Stimulated activated CD4-positive, alpha-beta T cell treated with anti-CD3 and anti-CD28 coated beads, Interleukin-4, amount 100 ng/mL, for 48 hours (primary cell): Measurements from ENCODE around the gene HDX.
A peak's percentile ranks its signal among the peaks of the same experiment; 100 is the strongest.
"Not testable (repeated sequence)": the region's sequence is repeated elsewhere in the genome, so short reads cannot be mapped to it uniquely, and the experiment has no call there.

Experiments
- DNase-seq, 2 donors: peaks; one replicate each; pipeline ENCODE4 v3.0.0-alpha.2; 2020; ENCODE audit warnings: low read depth in 2 of 2

HDX gene, protein sequence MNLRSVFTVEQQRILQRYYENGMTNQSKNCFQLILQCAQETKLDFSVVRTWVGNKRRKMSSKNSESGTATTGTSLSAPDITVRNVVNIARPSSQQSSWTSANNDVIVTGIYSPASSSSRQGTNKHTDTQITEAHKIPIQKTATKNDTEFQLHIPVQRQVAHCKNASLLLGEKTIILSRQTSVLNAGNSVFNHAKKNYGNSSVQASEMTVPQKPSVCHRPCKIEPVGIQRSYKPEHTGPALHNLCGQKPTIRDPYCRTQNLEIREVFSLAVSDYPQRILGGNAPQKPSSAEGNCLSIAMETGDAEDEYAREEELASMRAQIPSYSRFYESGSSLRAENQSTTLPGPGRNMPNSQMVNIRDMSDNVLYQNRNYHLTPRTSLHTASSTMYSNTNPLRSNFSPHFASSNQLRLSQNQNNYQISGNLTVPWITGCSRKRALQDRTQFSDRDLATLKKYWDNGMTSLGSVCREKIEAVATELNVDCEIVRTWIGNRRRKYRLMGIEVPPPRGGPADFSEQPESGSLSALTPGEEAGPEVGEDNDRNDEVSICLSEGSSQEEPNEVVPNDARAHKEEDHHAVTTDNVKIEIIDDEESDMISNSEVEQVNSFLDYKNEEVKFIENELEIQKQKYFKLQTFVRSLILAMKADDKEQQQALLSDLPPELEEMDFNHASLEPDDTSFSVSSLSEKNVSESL

GRCh38 chrX:84501798-84502628, at the start of gene HDX:
HDX (minus strand) TSS chrX:84502453; CDS start chrX:84475397, 27,056 bp downstream.
- DNase-seq: peak; percentile 49 to 53

- not testable (repeated sequence) for DNase-seq
These were observed 39.1 kb upstream of the HDX start for GRCh38 chrX:84541315-84541714.

GRCh38 chrX:84537627-84538026, 35.4 kb upstream of the HDX start:
- DNase-seq: not testable (repeated sequence)

- no peak for DNase-seq
These were observed 13.8 kb downstream of the HDX start for GRCh38 chrX:84488426-84488825.

- no peak for DNase-seq
These were observed 14.6 kb downstream of the HDX start for GRCh38 chrX:84487365-84488353.

DNA sequence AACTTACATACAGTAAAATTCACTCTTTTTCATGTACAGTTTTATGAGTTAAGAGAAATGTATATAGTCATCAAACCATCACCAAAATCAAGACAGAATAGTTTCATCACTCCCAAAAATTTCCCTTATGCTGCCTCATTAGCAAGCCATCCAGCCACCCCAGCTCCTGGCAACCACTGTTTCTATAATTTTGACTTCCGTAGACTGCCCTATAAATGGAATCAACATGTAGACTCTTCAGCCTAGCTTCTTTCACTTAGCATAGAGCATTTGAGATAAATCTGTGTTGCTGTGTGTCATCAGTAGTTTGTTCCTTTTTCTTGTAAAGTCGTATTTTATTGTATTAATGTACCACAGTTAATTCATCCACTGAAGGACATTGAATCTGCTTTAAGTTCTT, 23.2 kb downstream of the HDX start:
- DNase-seq: no peak

DNA sequence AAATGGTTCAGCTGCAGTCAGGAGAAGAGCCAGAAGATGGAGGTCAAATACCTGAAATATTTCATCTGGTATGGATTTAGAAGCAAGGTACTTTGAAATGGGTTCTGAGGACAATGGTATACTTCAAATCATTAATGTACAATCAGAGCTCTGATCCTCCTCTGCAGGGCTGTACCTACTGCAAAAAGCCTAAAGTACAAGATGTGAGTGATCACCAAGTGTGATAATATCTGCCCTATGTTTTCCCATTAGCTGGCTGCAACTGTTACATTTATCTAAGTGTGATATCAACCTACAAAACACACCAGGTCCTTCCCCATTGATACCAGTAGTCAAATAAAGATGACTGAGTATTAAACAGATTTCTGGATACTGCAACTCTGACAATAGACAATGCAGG, 25.1 kb downstream of the HDX start:
- DNase-seq: no peak

DNA sequence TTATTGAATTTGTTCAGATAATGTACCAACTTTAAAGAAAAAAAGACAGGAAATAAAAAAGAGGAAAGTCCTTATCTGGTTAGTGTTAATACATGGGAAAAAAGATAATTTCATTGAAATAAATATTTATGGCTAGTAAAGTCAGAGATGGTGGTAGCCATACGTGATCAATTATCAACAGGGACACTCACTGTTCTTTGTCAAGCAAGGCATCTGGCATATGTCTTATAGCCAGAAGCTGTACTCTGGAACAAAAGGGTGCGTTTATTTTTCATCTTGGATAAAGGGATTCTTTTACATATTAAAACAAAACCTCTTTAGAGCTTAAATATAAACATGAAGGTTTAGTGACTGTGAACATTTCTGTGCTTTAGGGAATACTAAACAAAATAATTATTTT, 26.7 kb downstream of the HDX start:
- DNase-seq: no peak

DNA sequence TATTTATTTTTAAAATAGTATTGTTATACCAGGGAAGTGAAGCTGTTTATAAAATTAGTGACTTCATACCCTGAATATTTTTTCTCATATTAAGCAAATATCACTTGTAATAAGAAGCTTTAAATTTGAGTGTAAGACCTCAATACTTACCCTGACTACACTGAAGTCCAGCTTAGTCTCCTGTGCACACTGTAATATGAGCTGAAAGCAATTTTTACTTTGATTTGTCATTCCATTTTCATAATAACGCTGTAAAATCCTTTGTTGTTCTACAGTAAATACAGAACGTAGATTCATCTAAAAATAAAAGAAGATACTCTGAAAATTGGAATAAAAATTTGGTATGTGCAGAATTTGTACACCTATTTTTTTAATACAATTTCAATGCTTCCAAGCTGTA, 27.2 kb downstream of the HDX start:
- no peak for DNase-seq

DNA sequence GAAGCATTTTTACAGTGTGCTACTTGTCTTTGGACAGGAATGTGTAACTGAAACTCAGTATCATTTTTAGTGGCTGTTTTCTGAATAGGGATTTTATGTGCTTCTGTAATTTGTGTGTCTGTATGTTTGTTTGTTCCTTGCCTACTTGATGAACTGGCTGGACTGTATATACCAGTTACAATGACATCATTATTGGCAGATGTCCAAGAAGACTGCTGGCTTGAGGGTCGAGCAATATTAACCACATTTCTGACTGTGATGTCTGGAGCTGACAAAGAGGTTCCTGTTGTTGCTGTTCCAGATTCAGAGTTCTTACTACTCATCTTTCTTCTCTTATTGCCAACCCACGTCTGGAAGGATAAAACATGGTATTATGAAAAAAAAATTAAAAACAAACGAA, 33.0 kb downstream of the HDX start:
- no peak for DNase-seq

GRCh38 chrX:84467898-84468297, 34.4 kb downstream of the HDX start:
- DNase-seq: no peak

DNA sequence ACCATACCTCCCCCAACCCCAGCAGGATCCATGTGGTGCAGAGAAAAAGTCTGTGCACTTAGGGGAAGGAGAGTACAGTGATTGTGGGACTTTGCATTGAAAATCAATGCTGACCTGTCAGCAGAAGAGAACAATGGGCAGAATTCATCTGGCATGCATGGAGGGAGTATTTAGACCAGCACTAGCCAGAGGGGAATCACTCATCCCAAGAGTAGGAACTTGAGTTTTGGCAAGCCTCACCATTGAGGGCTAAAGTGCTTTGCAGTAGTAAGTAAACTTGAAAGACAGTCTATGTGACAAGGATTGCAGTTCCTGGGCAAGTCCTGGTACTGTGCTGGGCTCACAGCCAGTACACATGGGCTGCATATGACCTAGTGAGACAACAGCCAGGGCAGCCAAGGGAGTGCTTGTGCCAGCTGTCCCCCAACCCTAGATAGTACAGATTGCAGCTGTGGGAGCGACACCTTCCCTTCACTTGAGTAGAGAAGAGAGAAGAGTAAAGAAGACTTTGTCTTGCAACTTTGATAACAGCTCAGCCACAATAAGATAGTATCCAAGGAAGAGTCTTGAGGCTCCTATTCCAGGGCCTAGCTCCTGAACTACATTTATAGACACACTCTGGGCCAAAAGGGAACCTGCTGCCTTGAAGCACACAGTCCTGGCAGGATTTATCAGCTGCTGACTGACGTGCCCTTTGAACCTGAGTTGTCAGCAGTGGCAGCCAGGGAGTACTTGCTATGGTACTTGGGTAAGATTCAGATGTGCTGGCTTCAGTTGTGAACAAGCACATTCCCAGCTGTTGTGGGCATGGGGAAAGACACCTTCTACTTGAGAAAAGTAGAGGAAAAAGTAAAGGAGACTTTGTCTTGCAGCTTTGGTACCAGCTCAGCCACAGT, 48.7 kb downstream of the HDX start:
- no peak for DNase-seq

- no peak for DNase-seq
These were observed 61.1 kb downstream of the HDX start for GRCh38 chrX:84441143-84441542.

- no peak for DNase-seq
These were observed 87.1 kb downstream of the HDX start for GRCh38 chrX:84415140-84415539.

DNA sequence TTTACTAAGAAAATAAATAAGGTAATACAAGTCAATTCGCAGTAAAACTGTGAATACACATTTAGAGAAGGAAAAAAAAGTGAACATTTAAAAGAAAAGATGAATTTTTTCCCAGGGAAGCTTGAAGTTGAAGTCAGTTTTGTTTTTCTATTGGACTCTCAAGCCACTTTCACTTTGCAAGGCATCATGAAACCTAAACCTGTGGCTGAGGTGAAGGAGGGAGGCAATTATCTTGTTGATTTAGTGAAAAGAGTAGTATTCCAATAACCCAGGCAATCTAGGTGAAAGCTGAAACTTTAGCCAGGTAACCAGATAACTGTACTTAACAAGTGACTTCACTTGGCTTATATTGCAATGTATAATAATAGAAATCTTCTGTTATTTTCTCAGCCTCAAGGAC, 138.6 kb downstream of the HDX start:
- no peak for DNase-seq

- no peak for DNase-seq
These were observed 139.2 kb downstream of the HDX start for GRCh38 chrX:84363051-84363450.

GRCh38 chrX:84362184-84362838, 139.9 kb downstream of the HDX start:
- no peak for DNase-seq

DNA sequence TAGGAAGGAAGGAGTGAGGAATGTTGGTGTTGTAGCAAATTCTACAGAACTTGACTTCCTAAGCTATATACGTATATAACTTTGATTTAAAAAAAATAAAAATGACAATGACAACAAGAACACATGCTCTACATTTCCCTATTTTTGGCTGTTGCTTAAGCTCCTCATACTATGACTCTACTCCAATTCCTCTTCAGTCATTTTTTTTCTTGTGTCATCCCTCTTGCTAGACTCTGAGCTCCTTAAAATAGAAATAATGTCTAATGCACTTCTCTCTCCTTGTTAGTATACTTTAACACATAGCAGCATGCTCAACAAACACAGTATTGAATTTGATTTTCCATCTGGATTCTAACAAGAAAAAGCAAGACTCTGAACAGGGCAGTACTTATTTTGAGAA, 144.0 kb downstream of the HDX start:
- DNase-seq: no peak

DNA sequence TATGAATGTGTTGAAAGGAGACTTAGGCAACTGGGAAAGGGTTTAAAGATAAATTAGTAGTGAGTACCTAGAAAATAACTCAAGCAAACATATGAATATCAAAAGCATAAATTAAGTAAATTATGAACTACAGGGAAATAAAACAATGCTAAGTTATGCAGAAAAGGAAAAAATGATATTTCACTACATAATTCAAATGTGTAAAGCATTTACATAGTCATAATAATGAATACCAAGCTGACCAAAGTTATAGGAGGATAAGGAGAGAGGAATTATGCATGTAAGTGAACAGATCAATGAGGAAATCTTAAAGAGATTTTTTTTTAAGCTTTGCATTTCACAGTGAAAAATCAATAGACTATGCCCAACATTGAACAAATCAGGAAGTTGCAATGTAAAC, 145.0 kb downstream of the HDX start:
- DNase-seq: no peak

- no peak for DNase-seq
These were observed 161.3 kb downstream of the HDX start for GRCh38 chrX:84340968-84341367.
